SKM-1 (cell line): ENCODE measurements around the gene BAIAP2L1.
"Not testable (repeated sequence)": the region's sequence is repeated elsewhere in the genome, so short reads cannot be mapped to it uniquely, and the experiment has no call there.

Experiments used
- DNase-seq: peaks from one replicate; lab custom pipeline; 2025; ENCODE audit not compliant: unreplicated experiment; lab: John Stamatoyannopoulos, UW

Gene BAIAP2L1

GRCh38 chr7:98399462-98399861 lies 1.4 kb downstream of the BAIAP2L1 start:
- DNase-seq, result no peak

DNA sequence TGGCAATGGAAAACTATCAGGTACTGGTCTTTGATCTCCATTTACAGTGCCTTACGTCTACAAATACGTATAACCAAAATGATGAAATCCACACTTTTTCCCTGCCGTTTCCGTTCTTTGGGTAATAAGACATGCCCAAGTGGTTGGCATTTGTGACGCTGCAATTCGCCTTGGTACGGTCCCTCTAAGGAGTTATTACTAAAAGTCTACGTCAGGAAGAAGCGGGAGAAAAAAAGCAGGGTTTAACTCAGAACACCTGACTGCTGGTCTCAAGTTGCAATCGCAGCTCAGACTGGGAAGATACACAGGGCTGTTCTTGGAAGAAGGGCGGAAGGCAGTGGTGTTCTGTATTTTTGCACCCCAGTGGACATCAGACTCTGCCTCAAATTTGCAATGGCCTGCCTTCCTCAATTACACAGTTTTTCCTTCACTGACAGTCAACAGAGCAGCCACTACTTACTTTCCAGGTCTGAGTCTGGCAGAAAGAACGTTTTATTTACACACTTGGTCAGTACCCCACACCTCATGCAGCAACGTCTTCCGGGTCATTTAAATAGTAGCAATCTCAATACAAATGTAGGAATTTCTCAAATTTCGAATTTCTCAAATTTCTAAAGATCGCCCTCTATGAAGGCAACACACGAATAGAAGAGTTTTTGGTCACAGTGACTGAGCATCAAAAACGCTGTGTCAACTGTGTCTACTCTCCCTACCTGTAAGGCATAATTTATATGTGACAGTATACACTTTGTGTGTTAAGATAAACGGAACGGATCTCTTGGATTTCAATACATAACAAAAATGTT lies 2.1 kb downstream of the BAIAP2L1 start:
- DNase-seq, result no peak

DNA sequence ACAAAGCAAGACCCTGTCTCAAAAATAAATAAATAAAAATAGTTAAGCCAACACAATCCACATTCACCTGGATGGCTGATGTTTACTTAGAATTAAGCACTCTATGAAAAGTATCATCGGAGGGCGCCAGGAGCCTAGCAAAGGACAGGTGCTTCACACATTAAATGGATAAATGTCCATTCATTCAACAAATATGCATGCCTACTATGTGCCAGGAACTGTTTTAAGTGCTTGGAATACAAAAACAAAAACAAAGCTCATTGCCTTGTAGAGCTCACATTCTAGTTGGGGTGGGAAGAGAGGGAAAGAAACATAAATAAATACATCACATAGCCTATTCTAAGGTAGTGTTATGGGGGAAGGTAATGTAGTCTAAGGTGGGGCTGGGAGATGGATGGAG lies 4.1 kb downstream of the BAIAP2L1 start:
- DNase-seq, result no peak

GRCh38 chr7:98395951-98396350 lies 4.9 kb downstream of the BAIAP2L1 start:
- no peak for DNase-seq

DNA sequence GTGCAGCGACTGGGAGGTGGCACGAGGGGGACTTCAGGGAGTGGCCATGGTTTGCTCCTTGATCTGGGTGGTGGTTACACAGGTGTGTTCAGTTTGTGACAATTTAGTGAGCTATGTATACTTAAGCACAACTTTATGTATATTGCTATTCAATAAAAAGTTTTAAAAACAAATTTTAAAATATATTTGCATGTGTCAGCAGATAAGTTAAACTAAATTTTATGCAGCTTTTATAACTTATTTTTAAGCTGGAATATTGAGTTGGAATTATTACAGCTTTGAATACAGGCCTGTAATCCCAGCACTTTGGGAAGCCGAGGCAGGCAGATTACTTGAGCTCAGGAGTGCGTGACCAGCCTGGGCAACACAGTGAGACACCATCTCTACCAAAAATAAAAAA lies 5.4 kb downstream of the BAIAP2L1 start:
- no peak for DNase-seq

GRCh38 chr7:98394377-98394836 lies 6.5 kb downstream of the BAIAP2L1 start:
- no peak for DNase-seq

DNA sequence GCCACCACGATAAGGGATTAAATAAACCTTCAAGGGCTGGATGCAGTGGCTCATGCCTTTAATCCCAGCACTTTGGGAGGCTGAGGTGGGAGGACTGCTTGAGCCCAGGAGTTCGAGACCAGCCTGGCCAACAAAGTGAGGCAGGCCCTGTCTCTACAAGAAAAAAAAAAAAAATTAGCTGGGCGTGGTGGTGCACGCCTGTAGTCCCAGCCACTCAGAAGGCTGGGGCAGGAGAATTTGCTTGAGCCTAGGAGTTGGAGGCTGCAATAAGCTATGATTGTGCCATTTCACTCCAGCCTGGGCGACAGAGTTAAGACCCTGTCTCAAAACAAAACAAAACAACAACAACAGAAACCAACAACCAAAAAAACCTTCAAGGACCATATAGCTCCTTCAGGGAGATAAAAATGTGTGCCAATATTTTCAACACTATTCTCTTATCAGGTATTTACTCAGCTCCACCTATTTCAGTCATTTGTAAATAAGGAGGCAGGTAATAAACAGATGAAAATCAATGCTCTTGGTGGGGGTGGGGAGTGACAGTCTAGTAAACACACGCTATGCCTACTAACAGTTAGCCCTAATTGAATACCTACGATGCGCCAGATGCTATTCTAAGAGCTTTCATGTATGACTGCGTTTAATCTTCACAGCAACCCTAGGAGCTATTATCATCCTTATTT lies 13.2 kb downstream of the BAIAP2L1 start:
- no peak for DNase-seq

GRCh38 chr7:98387131-98387530 lies 13.8 kb downstream of the BAIAP2L1 start:
- DNase-seq, result no peak

DNA sequence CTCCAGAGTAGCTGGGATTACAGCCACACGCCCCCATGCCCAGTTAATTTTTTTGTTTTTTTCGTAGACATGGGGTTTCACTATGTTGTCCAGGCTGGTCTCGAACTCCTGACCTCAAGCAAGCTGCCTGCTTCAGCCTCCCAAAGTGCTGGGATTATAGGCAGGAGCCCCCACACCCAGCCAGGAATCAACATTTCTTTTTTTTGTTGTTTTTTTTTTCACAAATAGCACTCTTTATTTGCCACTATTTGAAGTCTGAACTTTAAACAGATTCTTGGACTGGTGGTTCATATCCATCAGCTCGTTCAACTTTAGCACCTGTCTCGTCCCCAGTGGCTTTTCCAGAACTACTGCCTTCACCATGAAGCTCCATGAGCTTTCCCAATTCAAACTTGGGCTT lies 15.4 kb downstream of the BAIAP2L1 start:
- not testable (repeated sequence) for DNase-seq

GRCh38 chr7:98378210-98378819 lies 22.6 kb downstream of the BAIAP2L1 start:
- no peak for DNase-seq

DNA sequence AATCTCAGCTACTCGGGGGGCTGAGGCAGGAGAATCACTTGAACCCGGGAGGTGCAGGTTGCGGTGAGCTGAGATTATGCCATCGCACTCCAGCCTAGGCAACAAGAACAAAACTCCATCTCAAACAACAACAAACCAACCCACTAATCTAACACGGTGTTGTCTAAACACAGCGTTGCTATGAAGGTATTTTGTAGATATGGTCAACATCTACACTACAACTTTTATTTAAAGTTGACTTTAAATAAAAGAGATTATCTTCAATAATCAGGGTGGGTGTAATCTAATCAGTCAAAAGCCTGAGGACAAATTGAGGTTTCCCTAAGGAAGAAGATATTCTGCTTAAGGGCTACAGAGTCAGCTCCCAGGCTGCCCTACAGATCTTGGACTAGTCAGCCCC lies 24.2 kb downstream of the BAIAP2L1 start:
- DNase-seq, result no peak

DNA sequence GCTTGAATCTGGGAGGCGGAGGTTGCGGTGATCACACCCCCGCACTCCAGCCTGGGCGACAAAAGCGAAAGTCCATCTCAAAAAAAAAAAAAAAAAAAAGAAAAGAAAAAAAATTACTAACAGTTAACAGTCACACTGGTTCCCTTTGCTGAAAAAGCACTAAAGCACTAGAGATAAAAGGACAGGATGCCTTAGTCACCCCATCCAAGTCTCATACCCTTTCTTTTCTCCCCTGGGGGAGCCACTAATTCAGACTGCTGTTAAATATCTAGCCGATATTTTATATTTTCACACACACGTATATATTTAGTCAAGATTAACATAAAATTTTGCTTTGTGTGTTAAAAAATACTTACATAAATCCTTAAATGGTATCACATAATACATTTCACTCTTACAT lies 25.2 kb downstream of the BAIAP2L1 start:
- no peak for DNase-seq

DNA sequence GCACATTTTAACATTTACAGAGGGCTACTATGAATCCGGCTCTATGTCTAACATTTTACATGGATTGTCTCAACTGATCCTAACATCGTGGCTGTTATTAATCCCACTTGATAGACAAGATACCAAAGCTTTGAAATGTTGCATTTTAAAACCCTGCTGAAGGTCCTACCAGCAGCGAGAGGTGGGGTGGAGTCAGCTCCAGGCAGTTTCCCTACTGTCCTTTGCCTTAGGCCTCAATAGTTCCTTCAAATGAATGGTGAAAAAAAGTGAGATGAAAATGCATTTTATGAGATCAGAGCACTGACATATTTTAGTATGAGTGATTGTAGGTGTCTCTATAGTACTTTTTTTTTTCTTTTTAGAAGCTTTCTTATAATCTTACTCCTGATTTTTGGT lies 26.6 kb downstream of the BAIAP2L1 start:
- DNase-seq, result no peak

GRCh38 chr7:98372993-98373392 lies 27.9 kb downstream of the BAIAP2L1 start:
- no peak for DNase-seq

GRCh38 chr7:98369726-98370125 lies 31.2 kb downstream of the BAIAP2L1 start:
- DNase-seq, result no peak

DNA sequence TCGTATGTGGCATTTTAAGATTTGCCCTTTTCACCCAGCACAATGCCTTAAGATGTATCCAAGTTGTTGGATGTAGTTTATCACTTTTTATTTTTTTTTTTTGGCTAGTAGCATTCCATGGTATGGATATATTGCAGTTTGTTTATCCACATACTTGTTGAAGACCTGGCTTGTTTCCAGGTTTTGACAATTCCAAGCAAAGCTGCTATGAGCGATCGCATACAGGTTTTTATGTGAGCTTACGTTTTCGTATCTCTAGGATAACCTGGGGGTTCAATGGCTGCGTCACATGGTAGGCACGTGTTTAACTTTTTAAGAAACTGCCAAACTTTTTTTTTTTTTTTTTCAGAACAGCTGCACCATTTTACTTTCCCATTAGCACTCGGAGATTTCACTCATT lies 32.2 kb downstream of the BAIAP2L1 start:
- DNase-seq, result no peak

DNA sequence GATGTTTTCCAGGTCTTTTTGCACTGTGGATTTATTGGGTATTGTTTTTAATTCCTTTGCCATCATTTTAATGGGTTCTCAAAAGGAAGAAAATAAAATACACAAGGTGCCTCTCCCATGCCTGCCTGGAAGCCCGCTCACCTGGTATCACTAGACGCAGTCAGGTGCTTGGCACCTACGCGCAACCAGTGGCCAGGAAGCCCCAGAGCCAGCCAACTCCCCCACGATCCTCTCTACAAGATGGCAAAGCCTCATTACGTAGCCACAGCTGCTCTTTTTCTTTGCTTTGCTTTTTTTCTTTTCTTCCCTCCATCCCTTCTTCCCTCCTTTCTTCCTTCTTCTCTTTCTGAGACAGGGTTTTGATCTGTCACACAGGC lies 34.3 kb downstream of the BAIAP2L1 start:
- no peak for DNase-seq

GRCh38 chr7:98365863-98366561 lies 34.9 kb downstream of the BAIAP2L1 start:
- no peak for DNase-seq

DNA sequence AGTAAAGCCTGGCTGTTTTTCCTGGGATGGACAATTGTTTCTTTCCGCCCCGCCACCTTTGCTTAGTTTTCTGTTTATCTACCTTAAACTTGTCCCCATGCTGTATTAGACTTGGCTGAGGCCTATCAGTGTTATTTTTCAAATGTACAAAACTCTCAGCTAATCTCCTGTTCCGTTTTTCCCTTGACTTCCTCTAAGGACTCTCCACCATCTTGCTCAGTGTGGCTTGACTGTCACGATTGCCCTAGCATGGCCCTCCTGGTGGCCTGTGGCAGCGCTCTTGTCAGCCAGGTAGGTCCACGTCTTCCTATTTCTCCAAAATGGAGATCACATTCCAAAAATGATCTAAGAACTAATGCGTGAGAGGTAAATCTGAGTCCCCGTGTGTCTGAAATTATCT lies 36.7 kb downstream of the BAIAP2L1 start:
- no peak for DNase-seq

- DNase-seq, result no peak
Measured at GRCh38 chr7:98362517-98362916, 38.4 kb downstream of the BAIAP2L1 start.
